AG04449 (cell line): Measurements from ENCODE around the gene NUP210.

Source experiments
- CTCF ChIA-PET: fragments of 350-600 bp; formaldehyde crosslinking; extraction: SDS; loops from one replicate; lab custom pipeline; 2021; ENCODE audit warnings: antibody characterized with exemption; lab: Yijun Ruan, JAX
- POLR2A ChIA-PET: fragments of 400-600, 350-600 bp; formaldehyde crosslinking; extraction: SDS; loops from one replicate; lab custom pipeline; 2020; ENCODE audit warnings: antibody characterized with exemption, inconsistent platforms; lab: Yijun Ruan, JAX
- DNase-seq: peaks from one replicate; pipeline ENCODE4 v3.0.0-alpha.2; 2010; ENCODE audit warnings: low read depth, low spot score
- H3K4me3 ChIP-seq: 2 replicates; pipeline ENCODE4 v1.5.1; 2011; ENCODE audit warnings: low read depth, mild to moderate bottlenecking, control low read depth, low read length
- TF ChIP-seq, protein P1 (sequence below): IDR thresholded peaks from one replicate; pipeline ENCODE4 v1.5.1; 2011; ENCODE audit warnings: mild to moderate bottlenecking, moderate library complexity, low read length, control low read depth, inconsistent platforms; ENCODE audit not compliant: insufficient read depth; ENCODE audit errors: missing control alignments

The NUP210 gene

DNA sequence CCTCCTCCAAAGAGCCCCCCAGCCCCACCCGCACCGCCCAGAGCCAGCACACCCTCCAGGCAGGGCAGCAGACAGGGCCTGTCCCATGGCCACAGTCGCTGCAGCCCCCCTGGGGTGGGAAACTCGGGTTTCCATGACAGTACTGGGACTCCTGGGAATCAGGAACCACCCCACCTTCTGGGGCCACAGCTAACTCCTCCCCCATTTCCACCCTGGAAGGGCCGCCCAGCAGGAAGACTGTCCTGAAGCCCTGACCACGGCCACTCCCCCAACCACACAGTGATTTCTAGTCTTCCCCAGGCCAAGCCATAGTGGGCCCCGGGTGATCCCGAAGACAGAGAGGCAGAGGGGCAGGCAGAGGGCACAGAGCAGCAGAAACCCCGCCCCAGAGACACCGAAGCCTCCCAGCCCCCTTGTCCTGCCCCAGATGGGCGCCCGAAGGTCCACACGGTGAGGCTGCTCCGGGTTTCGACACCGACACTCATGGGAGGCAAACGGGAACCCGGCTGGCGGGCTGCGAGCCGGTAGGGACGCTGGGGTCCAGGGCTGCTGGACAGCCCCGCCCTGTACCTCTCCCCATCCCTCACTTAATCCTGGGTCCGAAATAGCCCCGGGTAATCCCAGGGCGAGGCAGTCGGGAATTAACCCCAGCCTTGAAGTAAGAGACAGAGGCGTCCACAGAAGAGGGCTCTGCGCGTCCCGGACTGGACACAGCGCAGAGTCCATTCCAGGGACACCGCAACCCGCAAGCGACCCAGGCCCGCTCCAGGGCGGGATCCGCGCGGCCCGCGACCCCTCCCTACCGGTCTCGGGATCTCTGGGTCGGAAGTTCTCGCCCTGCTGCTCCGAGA lies 138.4 kb downstream of the NUP210 start:
- DNase-seq, result no peak
- no peak overlapping the region for H3K4me3 ChIP-seq
- ChIA-PET CTCF (interaction anchor here (2.2 kb wide), 1 partner anchor 171 kb away, joined by 5 read pairs; no protein-coding TSS in a partner anchor), POLR2A (no interaction called here)
- TF ChIP-seq, protein P1, sequence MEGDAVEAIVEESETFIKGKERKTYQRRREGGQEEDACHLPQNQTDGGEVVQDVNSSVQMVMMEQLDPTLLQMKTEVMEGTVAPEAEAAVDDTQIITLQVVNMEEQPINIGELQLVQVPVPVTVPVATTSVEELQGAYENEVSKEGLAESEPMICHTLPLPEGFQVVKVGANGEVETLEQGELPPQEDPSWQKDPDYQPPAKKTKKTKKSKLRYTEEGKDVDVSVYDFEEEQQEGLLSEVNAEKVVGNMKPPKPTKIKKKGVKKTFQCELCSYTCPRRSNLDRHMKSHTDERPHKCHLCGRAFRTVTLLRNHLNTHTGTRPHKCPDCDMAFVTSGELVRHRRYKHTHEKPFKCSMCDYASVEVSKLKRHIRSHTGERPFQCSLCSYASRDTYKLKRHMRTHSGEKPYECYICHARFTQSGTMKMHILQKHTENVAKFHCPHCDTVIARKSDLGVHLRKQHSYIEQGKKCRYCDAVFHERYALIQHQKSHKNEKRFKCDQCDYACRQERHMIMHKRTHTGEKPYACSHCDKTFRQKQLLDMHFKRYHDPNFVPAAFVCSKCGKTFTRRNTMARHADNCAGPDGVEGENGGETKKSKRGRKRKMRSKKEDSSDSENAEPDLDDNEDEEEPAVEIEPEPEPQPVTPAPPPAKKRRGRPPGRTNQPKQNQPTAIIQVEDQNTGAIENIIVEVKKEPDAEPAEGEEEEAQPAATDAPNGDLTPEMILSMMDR, result no peak

DNA sequence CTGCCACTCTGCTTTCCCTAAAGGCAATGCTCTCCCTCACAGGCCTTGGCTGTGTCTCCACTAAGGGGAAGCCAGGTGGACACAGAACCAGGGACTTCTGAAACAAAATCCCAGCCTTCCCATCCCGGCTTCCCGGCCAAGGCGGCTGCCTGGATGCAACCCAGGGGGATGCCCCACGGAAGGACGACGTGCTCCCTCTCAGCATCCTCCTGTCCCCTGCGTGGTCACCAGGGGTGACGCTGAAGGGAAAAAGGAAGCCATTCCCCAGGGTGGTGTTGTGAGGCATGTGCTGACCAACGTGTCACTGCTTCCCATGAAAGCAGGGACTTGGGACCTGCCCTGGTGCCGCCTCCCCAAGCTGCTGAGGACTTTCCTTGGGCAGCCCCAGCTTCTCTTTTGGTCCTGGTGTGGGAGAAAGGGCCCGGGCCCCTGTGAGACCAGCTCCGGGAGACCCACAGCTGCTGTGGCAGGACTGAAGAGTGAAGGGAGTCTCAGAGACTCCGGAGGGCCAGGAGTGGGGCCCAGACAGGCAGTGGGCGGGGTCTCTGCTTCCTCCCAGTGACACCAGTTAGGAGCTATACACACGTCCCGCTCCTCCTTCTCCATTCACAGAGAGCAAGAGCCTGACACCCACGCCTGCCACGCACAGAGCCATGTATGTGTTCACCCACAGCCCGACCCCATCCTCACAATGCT lies 139.2 kb downstream of the NUP210 start:
- CTCF ChIA-PET, result no interaction called here
- no peak overlapping the region for H3K4me3 ChIP-seq
- TF ChIP-seq, protein P1, result no peak
- POLR2A ChIA-PET, result no interaction called here
- DNase-seq, result no peak

DNA sequence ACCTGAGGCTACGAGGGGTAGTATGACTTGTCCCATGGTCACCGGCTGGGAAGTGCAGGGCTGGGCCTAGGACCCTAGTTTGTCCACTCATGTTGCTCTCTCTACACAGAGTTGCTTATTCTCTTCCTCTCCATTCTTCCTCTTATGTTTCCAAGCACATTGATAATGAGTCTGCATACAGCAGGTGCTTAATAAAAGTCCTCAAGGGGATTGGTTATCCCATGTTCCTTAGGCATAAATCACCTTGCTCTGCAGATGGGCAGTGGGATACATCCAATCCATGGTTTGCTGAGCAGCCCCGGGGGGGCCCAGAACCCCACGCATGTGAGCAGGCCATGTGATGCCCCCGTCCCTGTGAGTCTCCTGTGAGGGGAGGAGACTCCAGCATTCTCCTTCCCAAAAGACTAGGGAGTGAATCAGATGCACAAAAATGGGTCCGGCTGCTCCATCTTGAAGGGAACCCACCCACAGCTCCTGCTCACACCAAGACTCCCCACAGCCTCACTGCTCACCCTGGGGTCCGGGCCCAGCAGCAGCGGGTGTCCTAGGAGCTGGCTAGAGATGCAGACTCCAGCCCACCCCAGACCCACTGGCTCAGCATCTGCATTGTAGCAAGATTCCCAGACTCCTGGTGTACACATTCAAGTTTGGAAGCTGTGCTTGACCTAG lies 139.9 kb downstream of the NUP210 start:
- ChIA-PET CTCF (no interaction called here), POLR2A (no interaction called here)
- H3K4me3 ChIP-seq, result no peak overlapping the region
- TF ChIP-seq, protein P1, result no peak
- DNase-seq, result no peak

DNA sequence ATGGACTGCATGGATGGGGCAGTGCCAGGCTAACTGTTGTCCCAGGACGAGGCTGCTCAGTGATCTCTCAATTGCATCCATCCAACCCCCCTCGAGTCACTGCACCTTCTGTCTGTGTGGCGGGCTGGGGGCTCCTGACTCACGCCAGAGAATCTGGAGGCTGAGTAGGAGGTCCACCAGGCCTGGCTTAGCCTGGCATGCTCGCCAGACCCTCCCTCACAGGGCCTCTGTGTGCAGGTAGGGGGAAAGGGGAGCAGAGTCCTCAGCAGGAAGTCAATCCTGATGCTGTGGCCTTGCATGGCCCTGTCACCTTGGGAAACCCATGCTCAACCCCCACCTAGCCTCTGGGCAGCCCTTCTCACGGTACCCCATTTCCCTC lies 140.6 kb downstream of the NUP210 start:
- CTCF ChIA-PET, result no interaction called here
- H3K4me3 ChIP-seq, result no peak overlapping the region
- DNase-seq, result no peak
- TF ChIP-seq, protein P1, result no peak
- POLR2A ChIA-PET, result no interaction called here

DNA sequence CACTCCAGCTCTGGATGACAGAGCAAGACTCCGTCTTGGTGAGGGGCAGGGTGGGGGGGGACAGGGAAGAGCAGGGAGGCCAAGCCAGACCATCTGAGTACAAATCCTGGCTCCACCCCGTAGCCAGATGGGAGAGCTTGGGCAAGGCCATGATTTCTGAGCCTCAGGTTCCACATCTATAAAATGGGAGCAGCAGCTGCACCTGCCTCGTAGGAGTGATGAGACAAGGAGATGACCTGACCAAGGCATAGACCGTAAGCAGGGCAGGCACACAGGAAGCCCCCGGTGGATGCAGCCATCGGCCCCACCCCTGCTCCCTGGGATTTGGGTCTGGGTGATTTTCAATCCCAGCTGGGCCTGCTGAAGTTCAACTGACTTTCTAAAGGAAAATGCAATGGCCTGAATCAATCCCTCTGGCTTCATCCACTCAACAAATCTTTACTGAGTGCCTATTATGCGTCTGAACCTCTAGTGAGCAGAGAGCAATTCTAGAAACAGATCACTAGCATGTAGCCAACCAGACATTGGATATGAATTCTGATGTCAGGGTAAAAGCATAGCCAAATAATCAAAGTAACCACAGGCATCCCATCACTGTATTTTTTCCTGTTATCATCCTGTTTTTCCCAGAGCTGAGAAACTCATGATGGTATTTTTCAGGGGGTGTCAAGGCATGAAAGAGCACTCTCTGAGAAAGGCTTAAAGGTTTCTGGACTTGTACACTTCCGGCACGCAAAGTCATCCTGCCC lies 141.2 kb downstream of the NUP210 start:
- no peak overlapping the region for H3K4me3 ChIP-seq
- CTCF ChIA-PET, result interaction anchor here (0.9 to 1.3 kb wide), 2 partner anchors 173 to 372 kb away, joined by 3 read pairs; no protein-coding TSS in a partner anchor
- no peak for DNase-seq
- POLR2A ChIA-PET, result no interaction called here
- TF ChIP-seq, protein P1, result no peak
